HEK293T (cell line): ENCODE results near the gene HOXD11.

ENCODE experiments used
- FOXA1 ChIP-seq: fragments of 450-650 bp; IDR thresholded peaks from 2 replicates; pipeline ENCODE4 v1.6.1; 2016; ENCODE audit warnings: mild to moderate bottlenecking
- FOXM1 ChIP-seq: fragments of 450-650 bp; IDR thresholded peaks from 2 replicates; pipeline ENCODE4 v1.6.1; 2017; ENCODE audit warnings: mild to moderate bottlenecking, borderline replicate concordance
- SP1 ChIP-seq: fragments of 450-650 bp; IDR thresholded peaks from 2 replicates; pipeline ENCODE4 v1.6.1; 2017

GRCh38 chr2:176127774-176128072 is 20.6 kb downstream of the HOXD11 start:
- TF ChIP-seq FOXM1, result no peak
- TF ChIP-seq SP1, result no peak
- TF ChIP-seq FOXA1, result no peak
